Stimulated activated CD8-positive, alpha-beta memory T cell treated with anti-CD3 and anti-CD28 coated beads, Interleukin-15, amount 100 ng/mL, for 4 hours (primary cell): ENCODE data around the gene SPTSSB.

Experiments used
- DNase-seq, 2 donors: peaks; one replicate each; pipeline ENCODE4 v3.0.0-alpha.2; 2020; ENCODE audit warnings: low read depth in 2 of 2

The SPTSSB gene

GRCh38 chr3:161392853-161393252 lies 21.5 kb upstream of the SPTSSB start:
- no peak for DNase-seq

- DNase-seq = no peak
These were observed 18.9 kb upstream of the SPTSSB start for GRCh38 chr3:161390200-161390599.

GRCh38 chr3:161389445-161390035 lies 18.2 kb upstream of the SPTSSB start:
- DNase-seq = no peak

GRCh38 chr3:161388855-161389254 lies 17.5 kb upstream of the SPTSSB start:
- no peak for DNase-seq

- DNase-seq = no peak
These were observed 15.9 kb upstream of the SPTSSB start for GRCh38 chr3:161386991-161387770.

GRCh38 chr3:161372321-161373260 lies 1.3 kb upstream of the SPTSSB start:
- DNase-seq = no peak

- DNase-seq = no peak
These were observed 1.8 kb downstream of the SPTSSB start for GRCh38 chr3:161369531-161369930.

- no peak for DNase-seq
These were observed 5.2 kb downstream of the SPTSSB start for GRCh38 chr3:161366094-161366493.

GRCh38 chr3:161358488-161358887 lies 12.8 kb downstream of the SPTSSB start:
- DNase-seq = no peak

- no peak for DNase-seq
These were observed 15.0 kb downstream of the SPTSSB start for GRCh38 chr3:161356287-161356686.

GRCh38 chr3:161355508-161355907 lies 15.8 kb downstream of the SPTSSB start:
- DNase-seq = no peak

GRCh38 chr3:161354554-161354953 lies 16.8 kb downstream of the SPTSSB start:
- no peak for DNase-seq

GRCh38 chr3:161351330-161351729 lies 20.0 kb downstream of the SPTSSB start:
- DNase-seq = no peak

- DNase-seq = no peak
These were observed 20.4 kb downstream of the SPTSSB start for GRCh38 chr3:161350916-161351315.

- no peak for DNase-seq
These were observed 21.6 kb downstream of the SPTSSB start for GRCh38 chr3:161349529-161350312.

GRCh38 chr3:161348796-161349400 lies 22.4 kb downstream of the SPTSSB start:
- no peak for DNase-seq

GRCh38 chr3:161347726-161348125 lies 23.6 kb downstream of the SPTSSB start:
- no peak for DNase-seq

GRCh38 chr3:161345023-161345422 lies 26.3 kb downstream of the SPTSSB start:
- no peak for DNase-seq

GRCh38 chr3:161343986-161344385 lies 27.3 kb downstream of the SPTSSB start:
- no peak for DNase-seq

- DNase-seq = no peak
These were observed 27.8 kb downstream of the SPTSSB start for GRCh38 chr3:161343540-161343939.

GRCh38 chr3:161342629-161343028 lies 28.7 kb downstream of the SPTSSB start:
- no peak for DNase-seq
